Measurements from ENCODE around the gene PLPPR1.

GRCh38 chr9:101359679-101360078 is 331.2 kb downstream of the PLPPR1 start:
- TF ChIP-seq CTCF (conservative IDR thresholded peaks at IDR 0.05; ENCODE audit: low read depth in 2 of 2): no peak
- no peak for TF ChIP-seq POLR2AphosphoS5 (IDR thresholded peaks at IDR 0.05; ENCODE audit: low read depth)
- TF ChIP-seq EZH2phosphoT487 (IDR thresholded peaks at IDR 0.05; ENCODE audit: unreplicated experiment): no peak
- TF ChIP-seq ZNF114 (CRISPR knock-in tag; IDR thresholded peaks at IDR 0.05): no peak
- no peak for TF ChIP-seq EZH2 (IDR thresholded peaks at IDR 0.05; ENCODE audit: low read depth, unreplicated experiment)

Data from GM23338 (cell line).